H9 (cell line): ENCODE data around the gene KLK15. TPM values are rescaled to one million over a fixed set of nuclear protein-coding genes. Genes with fewer than 3 reads are reported as not detected.

Source experiments
- DNase-seq: peaks from one replicate; pipeline ENCODE4 v3.0.0-alpha.2; 2017
- H2AFZ ChIP-seq: one replicate; pipeline ENCODE4 v1.6.1; 2013; ENCODE audit warnings: mild to moderate bottlenecking, low read length, control low read depth, moderate library complexity
- H2AK5ac ChIP-seq: 2 replicates; pipeline ENCODE4 v1.6.1; 2013; ENCODE audit warnings: low read length, control low read depth, mixed read lengths; ENCODE audit not compliant: insufficient read length
- H2BK120ac ChIP-seq: one replicate; pipeline ENCODE4 v1.6.1; 2013; ENCODE audit warnings: low read depth, mild to moderate bottlenecking, low read length, control low read depth, inconsistent platforms; ENCODE audit not compliant: poor library complexity, severe bottlenecking
- H2BK12ac ChIP-seq: 2 replicates; pipeline ENCODE4 v1.6.1; 2013; ENCODE audit warnings: low read length, control low read depth, mixed read lengths, low read depth; ENCODE audit not compliant: insufficient read length
- H2BK15ac ChIP-seq: 2 replicates; pipeline ENCODE4 v1.6.1; 2013; ENCODE audit warnings: low read depth, low read length, control low read depth
- H2BK20ac ChIP-seq: one replicate; pipeline ENCODE4 v1.6.1; 2013; ENCODE audit warnings: low read depth, mild to moderate bottlenecking, low read length, control low read depth, inconsistent platforms; ENCODE audit not compliant: poor library complexity, severe bottlenecking
- H2BK5ac ChIP-seq: 2 replicates; pipeline ENCODE4 v1.6.1; 2013; ENCODE audit warnings: low read length, control low read depth, mixed read lengths; ENCODE audit not compliant: insufficient read length
- H3K14ac ChIP-seq: 2 replicates; pipeline ENCODE4 v1.6.1; 2013; ENCODE audit warnings: low read length, control low read depth; ENCODE audit not compliant: insufficient read depth
- H3K18ac ChIP-seq: 2 replicates; pipeline ENCODE4 v1.6.1; 2013; ENCODE audit warnings: low read depth, mild to moderate bottlenecking, mixed read lengths, low read length, control low read depth; ENCODE audit not compliant: insufficient read length
- H3K23ac ChIP-seq: 2 replicates; pipeline ENCODE4 v1.6.1; 2013; ENCODE audit warnings: low read length, control low read depth, mixed read lengths, low read depth; ENCODE audit not compliant: insufficient read length
- H3K23me2 ChIP-seq: 2 replicates; pipeline ENCODE4 v1.6.1; 2013; ENCODE audit warnings: low read depth, mild to moderate bottlenecking, mixed read lengths, low read length, control low read depth; ENCODE audit not compliant: insufficient read length, poor library complexity, severe bottlenecking
- H3K27ac ChIP-seq: 2 replicates; pipeline ENCODE4 v1.5.1; 2013; ENCODE audit warnings: low read length, control low read depth, mixed read lengths, low read depth; ENCODE audit not compliant: insufficient read length
- H3K27me3 ChIP-seq: 2 replicates; pipeline ENCODE4 v1.6.1; 2013; ENCODE audit warnings: low read length, control low read depth, inconsistent platforms; ENCODE audit not compliant: insufficient read depth
- H3K4ac ChIP-seq: 2 replicates; pipeline ENCODE4 v1.6.1; 2013; ENCODE audit warnings: low read depth, mild to moderate bottlenecking, control low read depth, inconsistent platforms, low read length, moderate library complexity
- H3K4me1 ChIP-seq: 2 replicates; pipeline ENCODE4 v1.6.1; 2013; ENCODE audit warnings: low read length, control low read depth, inconsistent platforms; ENCODE audit not compliant: insufficient read depth
- H3K4me2 ChIP-seq: 2 replicates; pipeline ENCODE4 v1.6.1; 2013; ENCODE audit warnings: low read length, control low read depth, mixed read lengths; ENCODE audit not compliant: insufficient read length, insufficient read depth
- H3K56ac ChIP-seq: 2 replicates; pipeline ENCODE4 v1.6.1; 2013; ENCODE audit warnings: low read depth, mild to moderate bottlenecking, mixed read lengths, low read length, control low read depth; ENCODE audit not compliant: insufficient read length
- H3K79me1 ChIP-seq: 2 replicates; pipeline ENCODE4 v1.6.1; 2013; ENCODE audit warnings: low read depth, mild to moderate bottlenecking, moderate library complexity, low read length, control low read depth, inconsistent platforms; ENCODE audit not compliant: insufficient read depth, poor library complexity, severe bottlenecking
- H3K79me2 ChIP-seq: 2 replicates; pipeline ENCODE4 v1.6.1; 2013; ENCODE audit warnings: low read length, control low read depth, inconsistent platforms; ENCODE audit not compliant: insufficient read depth
- H3K9ac ChIP-seq: 2 replicates; pipeline ENCODE4 v1.6.1; 2013; ENCODE audit warnings: low read length, control low read depth, mixed read lengths; ENCODE audit not compliant: insufficient read length; ENCODE audit errors: extremely low read depth
- H3K9me3 ChIP-seq: one replicate; pipeline ENCODE4 v1.6.1; 2013; ENCODE audit warnings: low read depth, low read length, inconsistent platforms; ENCODE audit not compliant: control insufficient read depth
- H3T11ph ChIP-seq: one replicate; pipeline ENCODE4 v1.6.1; 2013; ENCODE audit warnings: mild to moderate bottlenecking, low read length, control low read depth, inconsistent platforms
- H4K20me1 ChIP-seq: one replicate; pipeline ENCODE4 v1.6.1; 2013; ENCODE audit not compliant: control insufficient read depth, insufficient read length, insufficient read depth
- H4K5ac ChIP-seq: 2 replicates; pipeline ENCODE4 v1.6.1; 2013; ENCODE audit warnings: low read depth, mild to moderate bottlenecking, mixed read lengths, low read length, control low read depth; ENCODE audit not compliant: insufficient read length
- H4K8ac ChIP-seq: replicated peaks from 2 replicates; pipeline ENCODE4 v1.6.1; 2013; ENCODE audit warnings: low read length, control low read depth, mixed read lengths, low read depth; ENCODE audit not compliant: insufficient read length
- H4K91ac ChIP-seq: 2 replicates; pipeline ENCODE4 v1.6.1; 2013; ENCODE audit warnings: low read depth, mild to moderate bottlenecking, moderate library complexity, mixed read lengths, low read length, control low read depth; ENCODE audit not compliant: insufficient read length
- H3K27ac Mint-ChIP-seq, 3 experiments: 2 replicates in 2 of 3; 3 replicates in 1 of 3; pipeline ENCODE4 v1.8.0; 2020 to 2021; ENCODE audit warnings: mixed read lengths in 3 of 3, mild to moderate bottlenecking in 1 of 3, moderate library complexity in 1 of 3
- H3K27me3 Mint-ChIP-seq: 2 replicates; pipeline ENCODE4 v1.8.0; 2021; ENCODE audit warnings: low read depth, mild to moderate bottlenecking, moderate library complexity, mixed read lengths
- H3K36me3 Mint-ChIP-seq, 3 experiments: 2 replicates in 2 of 3; 3 replicates in 1 of 3; pipeline ENCODE4 v1.8.0; 2020 to 2021; ENCODE audit warnings: low read depth in 3 of 3, mixed read lengths in 3 of 3; ENCODE audit not compliant: insufficient read depth in 1 of 3
- H3K4me1 Mint-ChIP-seq, 2 experiments: 2 replicates each; pipeline ENCODE4 v1.8.0; 2020; ENCODE audit warnings: mixed read lengths in 2 of 2
- H3K4me3 Mint-ChIP-seq, 2 experiments: 2 replicates in 1 of 2; 3 replicates in 1 of 2; pipeline ENCODE4 v1.8.0; 2020 to 2021; ENCODE audit warnings: mild to moderate bottlenecking in 2 of 2, mixed read lengths in 2 of 2, moderate library complexity in 1 of 2
- H3K9me3 Mint-ChIP-seq, 2 experiments: 2 replicates in 1 of 2; 3 replicates in 1 of 2; pipeline ENCODE4 v1.8.0; 2020; ENCODE audit warnings: mild to moderate bottlenecking in 2 of 2, mixed read lengths in 2 of 2, moderate library complexity in 1 of 2
- CTCF ChIP-seq: fragments of 200-600 bp; sonication (generic); conservative IDR thresholded peaks from 3 replicates; pipeline ENCODE4 v1.8.0; 2021; ENCODE audit warnings: antibody characterized with exemption, mild to moderate bottlenecking
- WGBS: extraction: QIAGEN DNeasy Blood & Tissue Kit; methylation state at CpG from one replicate; pipeline ENCODE4 v1.1.7; 2013; ENCODE audit warnings: missing lambda C conversion rate, low lambda C conversion rate, mixed read lengths; ENCODE audit not compliant: insufficient read length; ENCODE audit errors: extremely low coverage; 5-methylcytosine and 5-hydroxymethylcytosine counted together
- total RNA-seq: library from RNA; stranded (reverse); gene quantifications from 2 replicates; pipeline ENCODE4 v1.2.1, GENCODE V29; 2021

KLK15 gene
- total RNA-seq, 1 experiment from 2014 or later = not detected

DNA sequence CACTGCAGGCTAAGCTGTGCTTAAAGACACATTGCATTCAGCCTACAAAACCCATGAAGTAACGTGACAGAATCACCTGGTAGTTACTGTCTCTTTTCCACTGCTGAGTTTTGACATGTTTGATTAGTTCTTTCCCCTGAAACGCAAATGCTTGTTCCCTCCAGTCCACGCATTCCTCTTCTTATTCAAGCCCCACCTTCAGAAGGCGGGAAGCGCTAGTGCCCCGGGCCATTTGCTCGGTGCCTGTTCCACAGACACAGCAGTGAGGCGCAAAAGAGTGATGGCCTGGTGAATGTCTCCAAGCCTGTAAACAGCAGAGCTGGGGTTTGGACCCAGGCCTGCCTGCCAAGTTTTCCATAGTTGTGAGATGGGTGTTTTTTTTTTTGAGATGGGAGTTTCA is 32.3 kb downstream of the KLK15 start:
- H3K23me2 ChIP-seq = peaks cover 11% of the 10 kb centered on the region
- H2BK20ac ChIP-seq = no peak overlapping the region
- H3K4me1 ChIP-seq = peaks cover 5% of the 10 kb centered on the region; the same call in 1 of the 2 replicates
- peaks cover 9% of the 10 kb centered on the region for H3K79me1 ChIP-seq
- no peak for DNase-seq
- TF ChIP-seq CTCF = no peak
- Mint-ChIP-seq H3K36me3 (peaks cover 46 to 78% (median 72%) of the 10 kb centered on the region in 3 experiments), H3K4me3 (peak overlapping the region; percentile 43 to 68), H3K27me3 (peaks cover 4% of the 10 kb centered on the region), H3K4me1 (peaks cover 15 to 25% of the 10 kb centered on the region in 2 experiments), H3K27ac (peak overlapping the region in 2 of 3 experiments; percentile 30 to 86; a peak in 4 of 7 replicates), H3K9me3 (peaks cover 3 to 9% of the 10 kb centered on the region in 2 experiments; a peak in 4 of 5 replicates)
- H2AFZ ChIP-seq = no peak overlapping the region
- no CpG with 5 or more reads among the region's 8 CpGs for WGBS
- H2BK12ac ChIP-seq = no peak overlapping the region
- H4K91ac ChIP-seq = no peak overlapping the region
- H3K4me2 ChIP-seq = no peak overlapping the region
- no peak overlapping the region for H2BK120ac ChIP-seq
- no peak overlapping the region for H4K8ac ChIP-seq
- no peak overlapping the region for H3K14ac ChIP-seq
- no peak overlapping the region for H3K56ac ChIP-seq
- H4K5ac ChIP-seq = no peak overlapping the region
- H3K27ac ChIP-seq = no peak overlapping the region
- H3K79me2 ChIP-seq = peaks cover 25% of the 10 kb centered on the region; the same call in 1 of the 2 replicates
- no peak overlapping the region for H2BK5ac ChIP-seq
- no peak overlapping the region for H2BK15ac ChIP-seq
- H3K4ac ChIP-seq = no peak overlapping the region
- H3T11ph ChIP-seq = no peak overlapping the region
- H3K18ac ChIP-seq = no peak overlapping the region
- H2AK5ac ChIP-seq = no peak overlapping the region
- H3K9ac ChIP-seq = no peak overlapping the region
- H3K9me3 ChIP-seq = no peaks in the 10 kb centered on the region
- peaks cover 4% of the 10 kb centered on the region for H4K20me1 ChIP-seq
- H3K27me3 ChIP-seq = no peaks in the 10 kb centered on the region
- H3K23ac ChIP-seq = no peak overlapping the region
